K562 (cell line): Measurements from ENCODE around the gene TTC31. TPM values are rescaled to one million over a fixed set of nuclear protein-coding genes. Genes with fewer than 3 reads are reported as not detected.

Source experiments
- ATAC-seq: fragments of 200-7000 bp; cut with Tn5 transposase; 3 replicates; pipeline ENCODE4 v1.9.1; 2020; ENCODE audit warnings: moderate library complexity
- BruUV-seq: library from RNA; stranded (reverse); fragments of 400-500 nt; replicated peaks from 2 replicates; lab custom pipeline; 2021; lab: Mats Ljungman, UMichigan
- CTCF ChIA-PET: fragments of 300-600 bp; formaldehyde crosslinking; extraction: SDS; loops from one replicate; lab custom pipeline; 2021; ENCODE audit warnings: low intra/inter-chr PET ratio; lab: Yijun Ruan, JAX
- POLR2A ChIA-PET: fragments of 300-600, 350-650 bp; sonication (Branson Sonifier 250); formaldehyde crosslinking; extraction: SDS; loops from one replicate; lab custom pipeline; 2021; ENCODE audit warnings: antibody characterized with exemption, inconsistent platforms; lab: Yijun Ruan, JAX
- DNase-seq, 4 experiments: peaks; one replicate each; pipeline versions ENCODE4 v3.0.0 to v3.0.0-alpha.2; 2011 to 2018; ENCODE audit warnings: low spot score in 3 of 4, mixed read lengths in 3 of 4; ENCODE audit errors: extremely low read depth in 1 of 4
- FAIRE-seq: peaks from 2 replicates; lab custom pipeline; 2011; peaks lifted over from hg19 to GRCh38; lab: Jason Lieb, UNC
- H2AFZ ChIP-seq: 2 replicates; pipeline ENCODE4 v1.6.0; 2011; ENCODE audit warnings: low read depth, low read length, control low read depth, inconsistent platforms
- H3K27ac ChIP-seq: fragments of 200-600 bp; 3 replicates; pipeline ENCODE4 v1.8.0; 2011; ENCODE audit warnings: low read depth, mild to moderate bottlenecking, control low read depth, inconsistent platforms, low read length, moderate library complexity, mixed read lengths; ENCODE audit errors: extremely low read depth
- H3K27me3 ChIP-seq, 2 experiments: fragments of 300-600 bp in 1 of 2; 2 replicates in 1 of 2; 3 replicates in 1 of 2; pipeline versions ENCODE4 v1.6.0 to v1.8.0; 2011; ENCODE audit warnings: inconsistent platforms in 2 of 2, low read length in 2 of 2, mild to moderate bottlenecking in 1 of 2, mixed read lengths in 1 of 2, moderate library complexity in 1 of 2; ENCODE audit not compliant: control insufficient read depth in 2 of 2, insufficient read depth in 2 of 2
- H3K36me3 ChIP-seq: fragments of 300-600 bp; 3 replicates; pipeline ENCODE4 v1.8.0; 2011; ENCODE audit warnings: mild to moderate bottlenecking, low read length, inconsistent platforms; ENCODE audit not compliant: control insufficient read depth, insufficient read depth
- H3K4me1 ChIP-seq, 2 experiments: fragments of 200-600 bp in 1 of 2; replicated peaks in 1 of 2; 2 replicates in 1 of 2; 3 replicates in 1 of 2; pipeline versions ENCODE4 v1.5.1 to v1.8.0; 2011; ENCODE audit warnings: inconsistent platforms in 2 of 2, low read length in 2 of 2, mild to moderate bottlenecking in 1 of 2, mixed read lengths in 1 of 2, moderate library complexity in 1 of 2; ENCODE audit not compliant: control insufficient read depth in 2 of 2, insufficient read depth in 2 of 2
- H3K4me2 ChIP-seq: 2 replicates; pipeline ENCODE4 v1.6.1; 2011; ENCODE audit warnings: low read length, control low read depth, inconsistent platforms, mixed read lengths; ENCODE audit not compliant: insufficient read depth
- H3K4me3 ChIP-seq: fragments of 200-600 bp; sonication (generic), shearing (Covaris generic); 2 replicates; pipeline ENCODE4 v1.5.1; 2016; ENCODE audit warnings: control low read depth, inconsistent platforms
- H3K79me2 ChIP-seq: fragments of 200-600 bp; 3 replicates; pipeline ENCODE4 v1.8.0; 2011; ENCODE audit warnings: low read length, inconsistent platforms; ENCODE audit not compliant: control insufficient read depth, insufficient read depth
- H3K9ac ChIP-seq, 2 experiments: 2 replicates each; pipeline versions ENCODE4 v1.6.0 to v1.6.1; 2011; ENCODE audit warnings: low read depth in 2 of 2, low read length in 2 of 2, control low read depth in 1 of 2, inconsistent platforms in 1 of 2, mild to moderate bottlenecking in 1 of 2, mixed read lengths in 1 of 2; ENCODE audit not compliant: insufficient read depth in 1 of 2
- H3K9me1 ChIP-seq: one replicate; pipeline ENCODE4 v1.6.0; 2011; ENCODE audit warnings: inconsistent platforms, mild to moderate bottlenecking, low read length, moderate library complexity; ENCODE audit not compliant: control insufficient read depth, insufficient read depth
- H3K9me3 ChIP-seq: replicated peaks from 2 replicates; pipeline ENCODE4 v1.5.1; 2011; ENCODE audit warnings: low read depth, low read length, inconsistent platforms; ENCODE audit not compliant: control insufficient read depth, insufficient read depth
- H4K20me1 ChIP-seq: replicated peaks from 2 replicates; pipeline ENCODE4 v1.6.1; 2011; ENCODE audit warnings: low read length, inconsistent platforms, mixed read lengths; ENCODE audit not compliant: control insufficient read depth, insufficient read depth
- BCL6 ChIP-seq: fragments of 250-450 bp; sonication (Bioruptor Pico); IDR thresholded peaks from 2 replicates; pipeline ENCODE4 v1.4.0; 2020
- EWSR1 ChIP-seq: fragments of 450-650 bp; IDR thresholded peaks from 2 replicates; pipeline ENCODE4 v1.6.1; 2018; ENCODE audit warnings: borderline replicate concordance, mild to moderate bottlenecking, low read depth, moderate library complexity; ENCODE audit not compliant: partially characterized antibody
- HOXB6 ChIP-seq: fragments of 250-450 bp; sonication (Bioruptor Pico); IDR thresholded peaks from 2 replicates; pipeline ENCODE4 v1.5.1; 2022; ENCODE audit warnings: mild to moderate bottlenecking, borderline replicate concordance
- NFXL1 ChIP-seq: fragments of 450-650 bp; formaldehyde crosslinking; IDR thresholded peaks from 2 replicates; pipeline ENCODE4 v1.4.0; 2021; ENCODE audit warnings: mild to moderate bottlenecking
- SIRT6 ChIP-seq: IDR thresholded peaks from one replicate; pipeline ENCODE4 v1.6.1; 2012; ENCODE audit warnings: low read depth, mild to moderate bottlenecking, control low read depth, inconsistent platforms, low read length, moderate library complexity
- TEAD4 ChIP-seq, 2 experiments: sonication (generic) in 1 of 2; formaldehyde crosslinking in 1 of 2; IDR thresholded peaks; 2 replicates each; pipeline versions ENCODE4 v1.6.1 to v1.8.0; 2012 to 2022; ENCODE audit warnings: borderline replicate concordance in 1 of 2, inconsistent platforms in 1 of 2, low read length in 1 of 2, mild to moderate bottlenecking in 1 of 2, missing genetic modification reagents in 1 of 2
- TSC22D4 ChIP-seq: fragments of 450-650 bp; IDR thresholded peaks from 2 replicates; pipeline ENCODE4 v1.6.1; 2016; ENCODE audit warnings: missing genetic modification characterization, missing biosample characterization, control low read depth
- ZKSCAN8 ChIP-seq: fragments of 200-800 bp; sonication (Bioruptor generic); IDR thresholded peaks from 2 replicates; pipeline ENCODE4 v1.6.1; 2016; ENCODE audit warnings: missing genetic modification characterization, missing compliant biosample characterization
- ZNF224 ChIP-seq: sonication (generic); formaldehyde crosslinking; IDR thresholded peaks from 2 replicates; pipeline ENCODE4 v1.8.0; 2022; ENCODE audit warnings: mild to moderate bottlenecking, missing genetic modification reagents
- ZNF3 ChIP-seq: fragments of 250-450 bp; sonication (Bioruptor Pico); IDR thresholded peaks from 2 replicates; pipeline ENCODE4 v1.5.0; 2021; ENCODE audit warnings: mild to moderate bottlenecking, moderate library complexity
- ZNF57 ChIP-seq: fragments of 450-650 bp; formaldehyde crosslinking; IDR thresholded peaks from 2 replicates; pipeline ENCODE4 v1.4.0; 2020; ENCODE audit warnings: mild to moderate bottlenecking, moderate library complexity
- WGBS: fragments of 100-300 bp; shearing (Covaris generic); methylation state at CpG from one replicate; pipeline ENCODE4 v1.1.6; 2016; ENCODE audit warnings: low coverage, mixed read lengths; ENCODE audit not compliant: insufficient coverage; ENCODE audit errors: missing lambda C conversion rate; 5-methylcytosine and 5-hydroxymethylcytosine counted together
- in situ Hi-C: fragments of 300-500 bp; cut with MboI; formaldehyde crosslinking; loops from 4 replicates; pipeline ENCODE4 v1.15.0; 2018; ENCODE audit warnings: inconsistent platforms, mixed read lengths
- intact Hi-C: fragments of 100-400 bp; cut with micrococcal nuclease; formaldehyde crosslinking; loops from 2 replicates; pipeline ENCODE4 v1.14.2; 2022
- polyA plus RNA-seq, 8 experiments: library from polyadenylated mRNA; depleted of rRNA in 4 of 8; stranded (reverse) in 5 of 8; unstranded in 3 of 8; fragments of >200 nt; fragmentation: Nextera tagmentation in 2 of 8; fragmentation: Illumina TruSeq in 1 of 8; extraction: Ambion mirVana in 2 of 8; extraction: Trizol in 1 of 8; gene quantifications; 2 replicates each; pipeline versions ENCODE4 v1.2.1 to v1.2.3, GENCODE V29; 2011 to 2014; ENCODE audit warnings: inconsistent platforms in 1 of 8, missing spikeins in 1 of 8
- total RNA-seq, 7 experiments: library from RNA; depleted of rRNA in 6 of 7; stranded (reverse); fragments of >200 nt in 6 of 7; fragmentation: Illumina TruSeq in 2 of 7; extraction: Trizol in 2 of 7; gene quantifications; 2 replicates each; pipeline versions ENCODE4 v1.2.1 to v1.2.3, GENCODE V29; 2011 to 2021; ENCODE audit warnings: low replicate concordance in 1 of 7
- TF ChIP-seq, protein P1 (sequence below): fragments of 450-650 bp; formaldehyde crosslinking; IDR thresholded peaks from 2 replicates; pipeline ENCODE4 v1.4.0; 2020; ENCODE audit warnings: mild to moderate bottlenecking
- TF ChIP-seq, protein P2 (sequence below): fragments of 250-450 bp; sonication (Bioruptor Pico); IDR thresholded peaks from 2 replicates; pipeline ENCODE4 v1.6.1; 2021; ENCODE audit warnings: mild to moderate bottlenecking
- TF ChIP-seq, protein P3 (sequence below): fragments of 450-650 bp; formaldehyde crosslinking; conservative IDR thresholded peaks from 2 replicates; pipeline ENCODE4 v1.4.0; 2022; ENCODE audit warnings: mild to moderate bottlenecking, missing genetic modification characterization
- TF ChIP-seq, protein P4 (sequence below), 3 experiments: IDR thresholded peaks in 2 of 3; conservative IDR thresholded peaks in 1 of 3; 2 replicates each; pipeline ENCODE4 v1.5.1; 2011 to 2012; ENCODE audit warnings: low read length in 3 of 3, mild to moderate bottlenecking in 3 of 3, control low read depth in 2 of 3, improper control_type of control experiment in 1 of 3, inconsistent platforms in 1 of 3, low read depth in 1 of 3, mixed read lengths in 1 of 3, moderate library complexity in 1 of 3; ENCODE audit not compliant: insufficient read depth in 2 of 3

TTC31 gene
- total and polyA plus RNA-seq, 9 of the 15 experiments (the other 6 are each of a cell fraction or from before 2014, with no cell fraction given): 4.7 to 30.5 (median 15.9) TPM

DNA sequence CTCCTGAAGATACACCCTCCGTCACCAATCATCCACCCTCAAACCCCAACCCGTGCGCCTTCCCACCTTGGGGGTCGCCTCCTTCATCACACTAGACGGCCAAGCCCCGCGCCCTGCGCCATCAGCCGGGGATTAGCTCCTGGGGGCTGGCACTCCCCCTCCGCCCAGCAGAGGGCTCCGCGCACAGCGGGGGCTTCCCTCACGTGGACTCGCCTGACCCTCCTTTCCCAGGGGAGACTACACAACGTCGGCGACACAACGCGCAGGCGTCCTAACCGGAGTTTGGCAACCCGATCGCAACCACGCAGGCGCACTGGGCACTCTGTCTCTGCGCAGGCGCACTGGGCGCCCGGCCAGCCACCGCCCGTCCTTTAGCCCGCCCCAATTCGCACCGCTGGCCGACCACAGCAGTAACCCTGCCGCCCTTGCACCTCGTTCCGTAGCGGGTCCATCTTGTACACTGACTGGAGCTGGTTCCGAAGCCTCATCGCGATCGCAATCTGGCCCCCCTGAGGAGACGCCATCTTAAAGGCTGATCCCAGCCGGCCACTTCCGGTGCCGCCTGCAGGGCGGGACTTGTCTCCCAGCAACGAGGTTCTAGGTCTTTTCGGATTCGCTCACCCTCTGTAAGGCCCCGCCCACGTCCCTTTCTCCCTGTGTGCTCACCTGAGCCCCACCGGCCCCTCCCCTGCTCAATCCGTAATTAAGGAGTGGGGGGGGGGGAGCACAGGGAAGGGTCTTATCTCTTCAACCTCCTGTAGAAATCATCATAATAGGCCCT, 24.5 kb downstream of the TTC31 start, which contains the start of gene PCGF1:
PCGF1 (minus strand) TSS at position 551 of the 781 bp plus-strand sequence; CDS start at position 524, 27 bp downstream.
- Histone ChIP-seq H3K4me2 (peak within 1 kb of the TSS; percentile 94), H3K9me3 (no peaks in the 10 kb centered on the region), H3K27ac (peak within 1 kb of the TSS; percentile 97), H3K9me1 (no peaks in the 10 kb centered on the region), H4K20me1 (no peaks in the 10 kb centered on the region), H2AFZ (peak within 1 kb of the TSS; percentile 99), H3K36me3 (peaks cover 13% of the 10 kb centered on the region; the same call in 2 of the 3 replicates), H3K4me1 (peaks cover 36 to 55% of the 10 kb centered on the region in 2 experiments; a peak in 4 of 5 replicates), H3K9ac (peak within 1 kb of the TSS; percentile 95 to 96), H3K79me2 (peaks cover 46% of the 10 kb centered on the region), H3K27me3 (no peaks in the 10 kb centered on the region), H3K4me3 (peak within 1 kb of the TSS; percentile 78)
- intact Hi-C loops (loop anchor here (1.0 kb wide), 2 partner anchors 22 to 80 kb away; partner anchors contain the start of genes AUP1 and HTRA2), in situ Hi-C loops (no loop called here)
- peak; percentile 80 for ATAC-seq
- CTCF ChIA-PET: no interaction called here
- POLR2A ChIA-PET: interaction anchor here (0.6 to 2.6 kb wide), 7 partner anchors 12 to 132 kb away, joined by 3 to 9 read pairs (median 5); partner anchors contain the start of genes CCDC142 and TTC31
- no TSS peak for BruUV-seq
- peak; percentile 92 for FAIRE-seq
- 0% methylated on average over 51 of the region's 56 CpGs for WGBS
- DNase-seq: peak; percentile 95 to 99 (median 96)
- TF ChIP-seq, protein P1, sequence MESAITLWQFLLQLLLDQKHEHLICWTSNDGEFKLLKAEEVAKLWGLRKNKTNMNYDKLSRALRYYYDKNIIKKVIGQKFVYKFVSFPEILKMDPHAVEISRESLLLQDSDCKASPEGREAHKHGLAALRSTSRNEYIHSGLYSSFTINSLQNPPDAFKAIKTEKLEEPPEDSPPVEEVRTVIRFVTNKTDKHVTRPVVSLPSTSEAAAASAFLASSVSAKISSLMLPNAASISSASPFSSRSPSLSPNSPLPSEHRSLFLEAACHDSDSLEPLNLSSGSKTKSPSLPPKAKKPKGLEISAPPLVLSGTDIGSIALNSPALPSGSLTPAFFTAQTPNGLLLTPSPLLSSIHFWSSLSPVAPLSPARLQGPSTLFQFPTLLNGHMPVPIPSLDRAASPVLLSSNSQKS (CRISPR knock-in tag): no peak
- no peak for TF ChIP-seq TSC22D4 (tag)
- no peak for TF ChIP-seq EWSR1
- TF ChIP-seq ZNF57 (CRISPR knock-in tag): no peak
- TF ChIP-seq, protein P2, sequence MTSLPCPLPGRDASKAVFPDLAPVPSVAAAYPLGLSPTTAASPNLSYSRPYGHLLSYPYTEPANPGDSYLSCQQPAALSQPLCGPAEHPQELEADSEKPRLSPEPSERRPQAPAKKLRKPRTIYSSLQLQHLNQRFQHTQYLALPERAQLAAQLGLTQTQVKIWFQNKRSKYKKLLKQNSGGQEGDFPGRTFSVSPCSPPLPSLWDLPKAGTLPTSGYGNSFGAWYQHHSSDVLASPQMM (CRISPR knock-in tag): no peak
- TF ChIP-seq TEAD4 (IDR thresholded peaks at IDR 0.05; ENCODE audit: low read length): no peak
- no peak for TF ChIP-seq TEAD4 (CRISPR knock-in tag; IDR thresholded peaks at IDR 0.05; ENCODE audit: borderline replicate concordance)
- no peak for TF ChIP-seq NFXL1 (CRISPR knock-in tag)
- TF ChIP-seq ZNF3 (CRISPR knock-in tag): no peak
- TF ChIP-seq ZKSCAN8 (CRISPR knock-in tag): no peak
- no peak for TF ChIP-seq SIRT6
- TF ChIP-seq ZNF224 (CRISPR knock-in tag): no peak
- TF ChIP-seq HOXB6 (CRISPR knock-in tag): no peak
- TF ChIP-seq, protein P3, sequence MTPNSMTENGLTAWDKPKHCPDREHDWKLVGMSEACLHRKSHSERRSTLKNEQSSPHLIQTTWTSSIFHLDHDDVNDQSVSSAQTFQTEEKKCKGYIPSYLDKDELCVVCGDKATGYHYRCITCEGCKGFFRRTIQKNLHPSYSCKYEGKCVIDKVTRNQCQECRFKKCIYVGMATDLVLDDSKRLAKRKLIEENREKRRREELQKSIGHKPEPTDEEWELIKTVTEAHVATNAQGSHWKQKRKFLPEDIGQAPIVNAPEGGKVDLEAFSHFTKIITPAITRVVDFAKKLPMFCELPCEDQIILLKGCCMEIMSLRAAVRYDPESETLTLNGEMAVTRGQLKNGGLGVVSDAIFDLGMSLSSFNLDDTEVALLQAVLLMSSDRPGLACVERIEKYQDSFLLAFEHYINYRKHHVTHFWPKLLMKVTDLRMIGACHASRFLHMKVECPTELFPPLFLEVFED (CRISPR knock-in tag): peak; percentile 72; the same call in 1 of the 2 replicates
- no peak for TF ChIP-seq BCL6 (CRISPR knock-in tag)
- TF ChIP-seq, protein P4, sequence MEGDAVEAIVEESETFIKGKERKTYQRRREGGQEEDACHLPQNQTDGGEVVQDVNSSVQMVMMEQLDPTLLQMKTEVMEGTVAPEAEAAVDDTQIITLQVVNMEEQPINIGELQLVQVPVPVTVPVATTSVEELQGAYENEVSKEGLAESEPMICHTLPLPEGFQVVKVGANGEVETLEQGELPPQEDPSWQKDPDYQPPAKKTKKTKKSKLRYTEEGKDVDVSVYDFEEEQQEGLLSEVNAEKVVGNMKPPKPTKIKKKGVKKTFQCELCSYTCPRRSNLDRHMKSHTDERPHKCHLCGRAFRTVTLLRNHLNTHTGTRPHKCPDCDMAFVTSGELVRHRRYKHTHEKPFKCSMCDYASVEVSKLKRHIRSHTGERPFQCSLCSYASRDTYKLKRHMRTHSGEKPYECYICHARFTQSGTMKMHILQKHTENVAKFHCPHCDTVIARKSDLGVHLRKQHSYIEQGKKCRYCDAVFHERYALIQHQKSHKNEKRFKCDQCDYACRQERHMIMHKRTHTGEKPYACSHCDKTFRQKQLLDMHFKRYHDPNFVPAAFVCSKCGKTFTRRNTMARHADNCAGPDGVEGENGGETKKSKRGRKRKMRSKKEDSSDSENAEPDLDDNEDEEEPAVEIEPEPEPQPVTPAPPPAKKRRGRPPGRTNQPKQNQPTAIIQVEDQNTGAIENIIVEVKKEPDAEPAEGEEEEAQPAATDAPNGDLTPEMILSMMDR (IDR thresholded peaks at IDR 0.05 in 2 of 3, conservative IDR thresholded peaks at IDR 0.05 in 1 of 3; ENCODE audit: insufficient read depth in 2 of 3, low read depth in 1 of 3, low read length in 3 of 3): peak; percentile 42 to 57 (median 54); a peak in 5 of 6 replicates
